ENCODE measurements around the gene METTL26. TPM values are rescaled to one million over a fixed set of nuclear protein-coding genes. Genes with fewer than 3 reads are reported as not detected.

The METTL26 gene
- polyA plus RNA-seq, 3 donors: 57.1 to 80.9 (median 70.4) TPM

DNA sequence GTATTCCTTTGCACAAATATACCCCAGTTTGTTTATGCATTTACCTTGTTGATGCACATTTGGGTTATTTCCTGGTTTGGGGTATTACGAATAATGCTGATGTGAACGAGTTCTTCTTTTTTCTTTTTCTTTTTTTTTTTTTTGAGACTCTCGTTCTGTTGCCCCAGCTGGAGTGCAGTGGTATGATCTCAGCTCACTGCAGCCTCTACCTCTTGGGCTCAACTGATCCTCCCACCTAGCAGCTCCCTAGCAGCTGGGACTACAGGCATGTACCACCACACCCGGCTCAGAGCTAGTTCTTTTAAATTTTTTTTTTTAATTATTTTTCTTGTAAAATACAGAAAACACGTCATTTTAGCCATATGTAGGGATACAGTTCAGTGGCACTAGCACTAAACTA lies 32.2 kb downstream of the METTL26 start:
- no peak overlapping the region for H3K27ac ChIP-seq (ENCODE audit: low read depth in 1 of 2, low read length in 2 of 2)
- H3K79me2 ChIP-seq (ENCODE audit: insufficient read depth, low read length): peaks cover 93% of the 10 kb centered on the region
- H4K20me1 ChIP-seq (ENCODE audit: insufficient read depth, low read length): peaks cover 95% of the 10 kb centered on the region
- peaks cover 12 to 43% of the 10 kb centered on the region in 2 donors for H3K36me3 Mint-ChIP-seq
- TF ChIP-seq, protein P1, sequence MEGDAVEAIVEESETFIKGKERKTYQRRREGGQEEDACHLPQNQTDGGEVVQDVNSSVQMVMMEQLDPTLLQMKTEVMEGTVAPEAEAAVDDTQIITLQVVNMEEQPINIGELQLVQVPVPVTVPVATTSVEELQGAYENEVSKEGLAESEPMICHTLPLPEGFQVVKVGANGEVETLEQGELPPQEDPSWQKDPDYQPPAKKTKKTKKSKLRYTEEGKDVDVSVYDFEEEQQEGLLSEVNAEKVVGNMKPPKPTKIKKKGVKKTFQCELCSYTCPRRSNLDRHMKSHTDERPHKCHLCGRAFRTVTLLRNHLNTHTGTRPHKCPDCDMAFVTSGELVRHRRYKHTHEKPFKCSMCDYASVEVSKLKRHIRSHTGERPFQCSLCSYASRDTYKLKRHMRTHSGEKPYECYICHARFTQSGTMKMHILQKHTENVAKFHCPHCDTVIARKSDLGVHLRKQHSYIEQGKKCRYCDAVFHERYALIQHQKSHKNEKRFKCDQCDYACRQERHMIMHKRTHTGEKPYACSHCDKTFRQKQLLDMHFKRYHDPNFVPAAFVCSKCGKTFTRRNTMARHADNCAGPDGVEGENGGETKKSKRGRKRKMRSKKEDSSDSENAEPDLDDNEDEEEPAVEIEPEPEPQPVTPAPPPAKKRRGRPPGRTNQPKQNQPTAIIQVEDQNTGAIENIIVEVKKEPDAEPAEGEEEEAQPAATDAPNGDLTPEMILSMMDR (IDR thresholded peaks at IDR 0.05): no peak
- H3K9ac ChIP-seq (ENCODE audit: insufficient read depth, low read length, poor library complexity, severe bottlenecking): no peak overlapping the region
- H3K4me3 ChIP-seq (replicated peaks in 1 of 3; ENCODE audit: low read depth in 2 of 3, low read length in 3 of 3): no peak overlapping the region
- intact Hi-C loops (cut with micrococcal nuclease): no loop called here
- WGBS (ENCODE audit: insufficient coverage): no CpG with 5 or more reads among the region's 5 CpGs
- H3K4me1 Mint-ChIP-seq: peaks cover 3% of the 10 kb centered on the region
- no peak for DNase-seq
- no peak overlapping the region for H2AFZ ChIP-seq (ENCODE audit: insufficient read depth, low read depth, low read length, poor library complexity, severe bottlenecking)
- H3K4me1 ChIP-seq (ENCODE audit: control insufficient read depth in 1 of 2, insufficient read depth in 2 of 2, low read length in 2 of 2): no peaks in the 10 kb centered on the region
- H3K27ac Mint-ChIP-seq: peak overlapping the region in 1 of 7 donors; percentile 57
- peaks cover 0 to 13% (median 8%) of the 10 kb centered on the region in 7 donors for H3K9me3 Mint-ChIP-seq
- no peak overlapping the region for H3K4me2 ChIP-seq (replicated peaks; ENCODE audit: extremely low read depth, low read length, poor library complexity, severe bottlenecking)
- peaks cover 0 to 9% of the 10 kb centered on the region in 2 donors for H3K9me3 ChIP-seq (replicated peaks in 1 of 2; ENCODE audit: control insufficient read depth in 1 of 2, insufficient read depth in 1 of 2, low read length in 2 of 2)
- no peak overlapping the region for H3K4me3 Mint-ChIP-seq
- peaks cover 0 to 1% (median 0%) of the 10 kb centered on the region in 3 donors for H3K27me3 Mint-ChIP-seq (ENCODE audit: low read depth in 3 of 3)
- peaks cover 9 to 19% of the 10 kb centered on the region in 2 donors for H3K36me3 ChIP-seq (replicated peaks in 1 of 2; ENCODE audit: control insufficient read depth in 1 of 2, insufficient read depth in 2 of 2, low read length in 2 of 2)
- H3K27me3 ChIP-seq (ENCODE audit: control insufficient read depth in 2 of 2, insufficient read depth in 2 of 2, low read length in 2 of 2): no peaks in the 10 kb centered on the region

DNA sequence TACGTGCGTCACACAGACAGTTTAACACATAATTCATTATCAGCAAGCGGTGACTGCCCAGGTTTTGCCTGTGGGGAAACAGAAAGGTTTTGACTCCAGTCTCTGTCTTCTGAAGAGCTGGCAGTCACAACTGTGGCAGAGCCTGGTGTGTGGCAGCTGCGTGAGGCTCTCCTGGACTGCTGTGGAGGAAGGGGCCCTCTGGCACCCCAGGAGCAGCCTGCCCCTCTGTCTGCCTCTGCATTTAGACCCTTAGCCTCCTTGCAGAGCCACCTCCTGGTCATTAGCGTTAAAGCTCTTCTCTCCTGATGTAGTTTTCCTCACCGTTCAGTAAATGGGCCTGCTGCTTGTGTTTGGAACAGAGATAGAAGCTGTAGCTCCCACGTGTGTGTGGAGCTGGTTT lies 35.3 kb downstream of the METTL26 start:
- Mint-ChIP-seq H3K4me3 (no peak overlapping the region), H3K9me3 (peaks cover 0 to 14% (median 8%) of the 10 kb centered on the region in 7 donors), H3K4me1 (peaks cover 16% of the 10 kb centered on the region), H3K27ac (peak overlapping the region in 2 of 7 donors; percentile 11 to 51), H3K27me3 (ENCODE audit: low read depth in 3 of 3) (peaks cover 0 to 1% (median 0%) of the 10 kb centered on the region in 3 donors), H3K36me3 (peaks cover 26 to 58% of the 10 kb centered on the region in 2 donors)
- Histone ChIP-seq H3K9me3 (replicated peaks in 1 of 2; ENCODE audit: control insufficient read depth in 1 of 2, insufficient read depth in 1 of 2, low read length in 2 of 2) (peaks cover 0 to 9% of the 10 kb centered on the region in 2 donors), H4K20me1 (ENCODE audit: insufficient read depth, low read length) (peaks cover 91% of the 10 kb centered on the region), H3K79me2 (ENCODE audit: insufficient read depth, low read length) (peaks cover 94% of the 10 kb centered on the region), H3K9ac (ENCODE audit: insufficient read depth, low read length, poor library complexity, severe bottlenecking) (no peak overlapping the region), H3K4me1 (ENCODE audit: control insufficient read depth in 1 of 2, insufficient read depth in 2 of 2, low read length in 2 of 2) (peaks cover 11 to 13% of the 10 kb centered on the region in 2 donors), H3K27ac (ENCODE audit: low read depth in 1 of 2, low read length in 2 of 2) (no peak overlapping the region), H3K36me3 (replicated peaks in 1 of 2; ENCODE audit: control insufficient read depth in 1 of 2, insufficient read depth in 2 of 2, low read length in 2 of 2) (peaks cover 10 to 32% of the 10 kb centered on the region in 2 donors), H2AFZ (ENCODE audit: insufficient read depth, low read depth, low read length, poor library complexity, severe bottlenecking) (no peak overlapping the region), H3K4me3 (replicated peaks in 1 of 3; ENCODE audit: low read depth in 2 of 3, low read length in 3 of 3) (no peak overlapping the region), H3K4me2 (replicated peaks; ENCODE audit: extremely low read depth, low read length, poor library complexity, severe bottlenecking) (no peak overlapping the region), H3K27me3 (ENCODE audit: control insufficient read depth in 2 of 2, insufficient read depth in 2 of 2, low read length in 2 of 2) (no peaks in the 10 kb centered on the region)
- 65% methylated on average over 4 of the region's 7 CpGs for WGBS (ENCODE audit: insufficient coverage)
- TF ChIP-seq, protein P1 (IDR thresholded peaks at IDR 0.05): no peak
- intact Hi-C loops (cut with micrococcal nuclease): no loop called here
- DNase-seq: peak in 1 of 3 donors; percentile 3

All from CD14-positive monocyte (primary cell).